ENCODE data around the gene MESD. TPM values are rescaled to one million over a fixed set of nuclear protein-coding genes. Genes with fewer than 3 reads are reported as not detected.

MESD gene
- total and polyA plus RNA-seq, 9 of the 15 experiments (the other 6 are each of a cell fraction or from before 2014, with no cell fraction given): 11.3 to 39.7 (median 22.8) TPM

DNA sequence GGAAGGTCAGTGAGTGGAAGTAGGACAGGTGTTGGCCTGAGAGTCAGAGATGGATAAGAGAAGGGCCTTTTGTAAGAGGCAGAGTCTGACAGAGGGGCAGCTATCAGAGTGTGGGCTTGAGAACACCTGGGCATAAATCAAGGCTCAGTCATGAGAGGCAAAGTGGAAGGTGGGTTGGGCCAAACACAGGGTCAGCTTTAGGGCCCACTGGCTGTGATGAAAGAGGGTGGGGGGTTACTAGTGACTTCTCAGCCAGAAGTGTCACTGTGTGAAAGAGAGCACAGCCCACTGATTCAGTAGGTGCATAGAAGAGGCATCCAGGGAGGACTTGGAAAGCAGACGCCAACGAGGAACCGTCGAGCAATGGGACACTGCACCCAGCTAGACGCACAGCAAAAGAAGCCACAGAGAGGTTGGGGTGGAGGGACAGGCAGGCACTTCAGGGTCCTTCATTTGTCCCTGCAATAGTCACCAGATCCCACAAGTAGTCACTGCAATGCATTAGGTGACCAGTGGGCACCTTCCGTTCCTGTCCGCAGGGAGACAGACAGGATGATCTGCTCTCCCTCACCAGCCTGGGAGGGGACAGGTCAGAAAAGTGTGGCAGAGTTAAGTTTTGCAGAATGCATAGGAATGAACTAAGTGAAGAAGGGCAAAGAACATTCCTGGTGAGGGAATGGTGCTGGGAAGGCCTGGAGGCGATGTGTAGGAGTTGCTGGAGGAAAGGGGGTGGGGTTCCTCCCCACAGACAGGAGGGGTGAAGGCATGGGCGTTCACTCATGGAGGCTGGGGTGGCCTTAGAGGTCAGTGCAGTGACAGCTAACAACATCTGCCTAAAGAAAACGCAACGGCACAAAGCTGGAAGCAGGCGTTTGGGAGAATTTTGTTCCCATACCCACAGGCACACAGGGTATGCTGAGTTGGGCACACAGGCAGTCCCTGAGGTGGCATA is 36.3 kb downstream of the MESD start:
- H3K4me1 ChIP-seq (replicated peaks in 1 of 2; ENCODE audit: control insufficient read depth in 2 of 2, insufficient read depth in 2 of 2, low read length in 2 of 2): peaks cover 4 to 17% of the 10 kb centered on the region in 2 experiments; a peak in 3 of 5 replicates
- no peak overlapping the region for H3K9ac ChIP-seq (ENCODE audit: insufficient read depth in 1 of 2, low read depth in 2 of 2, low read length in 2 of 2)
- ATAC-seq (no peak), DNase-seq (ENCODE audit: extremely low read depth in 1 of 4, low spot score in 3 of 4) (no peak), FAIRE-seq (no peak)
- H3K27ac ChIP-seq (ENCODE audit: extremely low read depth, low read depth, low read length): no peak overlapping the region
- H3K4me3 ChIP-seq: no peak overlapping the region
- no peaks in the 10 kb centered on the region for H3K79me2 ChIP-seq (ENCODE audit: control insufficient read depth, insufficient read depth, low read length)
- ChIA-PET POLR2A (interaction anchor here (0.7 kb wide), 2 partner anchors 52 to 107 kb away, joined by 3 to 4 read pairs; no protein-coding TSS in a partner anchor), CTCF (ENCODE audit: low intra/inter-chr PET ratio) (no interaction called here)
- no peak overlapping the region for H2AFZ ChIP-seq (ENCODE audit: low read depth, low read length)
- H4K20me1 ChIP-seq (replicated peaks; ENCODE audit: control insufficient read depth, insufficient read depth, low read length): no peaks in the 10 kb centered on the region
- H3K27me3 ChIP-seq (ENCODE audit: control insufficient read depth in 2 of 2, insufficient read depth in 2 of 2, low read length in 2 of 2): no peaks in the 10 kb centered on the region
- no peaks in the 10 kb centered on the region for H3K9me3 ChIP-seq (replicated peaks; ENCODE audit: control insufficient read depth, insufficient read depth, low read depth, low read length)
- no peak overlapping the region for H3K4me2 ChIP-seq (ENCODE audit: insufficient read depth, low read length)
- intact Hi-C loops (cut with micrococcal nuclease): no loop called here
- 74% methylated on average over 12 of the region's 12 CpGs for WGBS (ENCODE audit: insufficient coverage, low coverage, missing lambda C conversion rate)
- no TSS peak for BruUV-seq (replicated peaks)
- H3K36me3 ChIP-seq (ENCODE audit: control insufficient read depth, insufficient read depth, low read length): peaks cover 2% of the 10 kb centered on the region; the same call in 1 of the 3 replicates
- no peaks in the 10 kb centered on the region for H3K9me1 ChIP-seq (ENCODE audit: control insufficient read depth, insufficient read depth, low read length)
- in situ Hi-C loops (cut with MboI): no loop called here
- TF ChIP-seq TEAD2 (tag; IDR thresholded peaks at IDR 0.05) (no peak), HDAC1 (IDR thresholded peaks at IDR 0.05) (no peak), STAT5B (CRISPR knock-in tag; IDR thresholded peaks at IDR 0.05) (no peak), ZNF830 (CRISPR knock-in tag; IDR thresholded peaks at IDR 0.05) (no peak), GABPB2 (CRISPR knock-in tag; conservative IDR thresholded peaks at IDR 0.05) (no peak), ZNF224 (CRISPR knock-in tag; IDR thresholded peaks at IDR 0.05) (no peak)
- TF ChIP-seq, protein P1, sequence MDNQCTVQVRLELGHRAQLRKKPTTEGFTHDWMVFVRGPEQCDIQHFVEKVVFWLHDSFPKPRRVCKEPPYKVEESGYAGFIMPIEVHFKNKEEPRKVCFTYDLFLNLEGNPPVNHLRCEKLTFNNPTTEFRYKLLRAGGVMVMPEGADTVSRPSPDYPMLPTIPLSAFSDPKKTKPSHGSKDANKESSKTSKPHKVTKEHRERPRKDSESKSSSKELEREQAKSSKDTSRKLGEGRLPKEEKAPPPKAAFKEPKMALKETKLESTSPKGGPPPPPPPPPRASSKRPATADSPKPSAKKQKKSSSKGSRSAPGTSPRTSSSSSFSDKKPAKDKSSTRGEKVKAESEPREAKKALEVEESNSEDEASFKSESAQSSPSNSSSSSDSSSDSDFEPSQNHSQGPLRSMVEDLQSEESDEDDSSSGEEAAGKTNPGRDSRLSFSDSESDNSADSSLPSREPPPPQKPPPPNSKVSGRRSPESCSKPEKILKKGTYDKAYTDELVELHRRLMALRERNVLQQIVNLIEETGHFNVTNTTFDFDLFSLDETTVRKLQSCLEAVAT (IDR thresholded peaks at IDR 0.05): no peak
- TF ChIP-seq, protein P2, sequence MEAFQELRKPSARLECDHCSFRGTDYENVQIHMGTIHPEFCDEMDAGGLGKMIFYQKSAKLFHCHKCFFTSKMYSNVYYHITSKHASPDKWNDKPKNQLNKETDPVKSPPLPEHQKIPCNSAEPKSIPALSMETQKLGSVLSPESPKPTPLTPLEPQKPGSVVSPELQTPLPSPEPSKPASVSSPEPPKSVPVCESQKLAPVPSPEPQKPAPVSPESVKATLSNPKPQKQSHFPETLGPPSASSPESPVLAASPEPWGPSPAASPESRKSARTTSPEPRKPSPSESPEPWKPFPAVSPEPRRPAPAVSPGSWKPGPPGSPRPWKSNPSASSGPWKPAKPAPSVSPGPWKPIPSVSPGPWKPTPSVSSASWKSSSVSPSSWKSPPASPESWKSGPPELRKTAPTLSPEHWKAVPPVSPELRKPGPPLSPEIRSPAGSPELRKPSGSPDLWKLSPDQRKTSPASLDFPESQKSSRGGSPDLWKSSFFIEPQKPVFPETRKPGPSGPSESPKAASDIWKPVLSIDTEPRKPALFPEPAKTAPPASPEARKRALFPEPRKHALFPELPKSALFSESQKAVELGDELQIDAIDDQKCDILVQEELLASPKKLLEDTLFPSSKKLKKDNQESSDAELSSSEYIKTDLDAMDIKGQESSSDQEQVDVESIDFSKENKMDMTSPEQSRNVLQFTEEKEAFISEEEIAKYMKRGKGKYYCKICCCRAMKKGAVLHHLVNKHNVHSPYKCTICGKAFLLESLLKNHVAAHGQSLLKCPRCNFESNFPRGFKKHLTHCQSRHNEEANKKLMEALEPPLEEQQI (IDR thresholded peaks at IDR 0.05): no peak
- TF ChIP-seq, protein P3, sequence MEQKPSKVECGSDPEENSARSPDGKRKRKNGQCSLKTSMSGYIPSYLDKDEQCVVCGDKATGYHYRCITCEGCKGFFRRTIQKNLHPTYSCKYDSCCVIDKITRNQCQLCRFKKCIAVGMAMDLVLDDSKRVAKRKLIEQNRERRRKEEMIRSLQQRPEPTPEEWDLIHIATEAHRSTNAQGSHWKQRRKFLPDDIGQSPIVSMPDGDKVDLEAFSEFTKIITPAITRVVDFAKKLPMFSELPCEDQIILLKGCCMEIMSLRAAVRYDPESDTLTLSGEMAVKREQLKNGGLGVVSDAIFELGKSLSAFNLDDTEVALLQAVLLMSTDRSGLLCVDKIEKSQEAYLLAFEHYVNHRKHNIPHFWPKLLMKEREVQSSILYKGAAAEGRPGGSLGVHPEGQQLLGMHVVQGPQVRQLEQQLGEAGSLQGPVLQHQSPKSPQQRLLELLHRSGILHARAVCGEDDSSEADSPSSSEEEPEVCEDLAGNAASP (IDR thresholded peaks at IDR 0.05): no peak
- TF ChIP-seq, protein P4, sequence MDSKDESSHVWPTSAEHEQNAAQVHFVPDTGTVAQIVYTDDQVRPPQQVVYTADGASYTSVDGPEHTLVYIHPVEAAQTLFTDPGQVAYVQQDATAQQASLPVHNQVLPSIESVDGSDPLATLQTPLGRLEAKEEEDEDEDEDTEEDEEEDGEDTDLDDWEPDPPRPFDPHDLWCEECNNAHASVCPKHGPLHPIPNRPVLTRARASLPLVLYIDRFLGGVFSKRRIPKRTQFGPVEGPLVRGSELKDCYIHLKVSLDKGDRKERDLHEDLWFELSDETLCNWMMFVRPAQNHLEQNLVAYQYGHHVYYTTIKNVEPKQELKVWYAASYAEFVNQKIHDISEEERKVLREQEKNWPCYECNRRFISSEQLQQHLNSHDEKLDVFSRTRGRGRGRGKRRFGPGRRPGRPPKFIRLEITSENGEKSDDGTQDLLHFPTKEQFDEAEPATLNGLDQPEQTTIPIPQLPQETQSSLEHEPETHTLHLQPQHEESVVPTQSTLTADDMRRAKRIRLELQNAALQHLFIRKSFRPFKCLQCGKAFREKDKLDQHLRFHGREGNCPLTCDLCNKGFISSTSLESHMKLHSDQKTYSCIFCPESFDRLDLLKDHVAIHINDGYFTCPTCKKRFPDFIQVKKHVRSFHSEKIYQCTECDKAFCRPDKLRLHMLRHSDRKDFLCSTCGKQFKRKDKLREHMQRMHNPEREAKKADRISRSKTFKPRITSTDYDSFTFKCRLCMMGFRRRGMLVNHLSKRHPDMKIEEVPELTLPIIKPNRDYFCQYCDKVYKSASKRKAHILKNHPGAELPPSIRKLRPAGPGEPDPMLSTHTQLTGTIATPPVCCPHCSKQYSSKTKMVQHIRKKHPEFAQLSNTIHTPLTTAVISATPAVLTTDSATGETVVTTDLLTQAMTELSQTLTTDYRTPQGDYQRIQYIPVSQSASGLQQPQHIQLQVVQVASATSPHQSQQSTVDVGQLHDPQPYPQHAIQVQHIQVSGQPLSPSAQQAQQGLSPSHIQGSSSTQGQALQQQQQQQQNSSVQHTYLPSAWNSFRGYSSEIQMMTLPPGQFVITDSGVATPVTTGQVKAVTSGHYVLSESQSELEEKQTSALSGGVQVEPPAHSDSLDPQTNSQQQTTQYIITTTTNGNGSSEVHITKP (IDR thresholded peaks at IDR 0.05; ENCODE audit: partially characterized antibody): no peak
- TF ChIP-seq, protein P5, sequence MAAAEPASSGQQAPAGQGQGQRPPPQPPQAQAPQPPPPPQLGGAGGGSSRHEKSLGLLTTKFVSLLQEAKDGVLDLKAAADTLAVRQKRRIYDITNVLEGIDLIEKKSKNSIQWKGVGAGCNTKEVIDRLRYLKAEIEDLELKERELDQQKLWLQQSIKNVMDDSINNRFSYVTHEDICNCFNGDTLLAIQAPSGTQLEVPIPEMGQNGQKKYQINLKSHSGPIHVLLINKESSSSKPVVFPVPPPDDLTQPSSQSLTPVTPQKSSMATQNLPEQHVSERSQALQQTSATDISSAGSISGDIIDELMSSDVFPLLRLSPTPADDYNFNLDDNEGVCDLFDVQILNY (CRISPR knock-in tag; IDR thresholded peaks at IDR 0.05): no peak
